HG02763 (cell line): Measurements from ENCODE around the gene SCNN1G.

Experiments
- ATAC-seq: cut with Tn5 transposase; IDR thresholded peaks from one replicate; pipeline ENCODE4 v1.9.1; 2021; ENCODE audit warnings: mild to moderate bottlenecking, moderate library complexity; ENCODE audit not compliant: unreplicated experiment

SCNN1G gene

GRCh38 chr16:23195366-23195978 is 12.9 kb downstream of the SCNN1G start:
- ATAC-seq, result no peak

- ATAC-seq, result no peak
Observed at GRCh38 chr16:23196539-23196938, 14.0 kb downstream of the SCNN1G start.

DNA sequence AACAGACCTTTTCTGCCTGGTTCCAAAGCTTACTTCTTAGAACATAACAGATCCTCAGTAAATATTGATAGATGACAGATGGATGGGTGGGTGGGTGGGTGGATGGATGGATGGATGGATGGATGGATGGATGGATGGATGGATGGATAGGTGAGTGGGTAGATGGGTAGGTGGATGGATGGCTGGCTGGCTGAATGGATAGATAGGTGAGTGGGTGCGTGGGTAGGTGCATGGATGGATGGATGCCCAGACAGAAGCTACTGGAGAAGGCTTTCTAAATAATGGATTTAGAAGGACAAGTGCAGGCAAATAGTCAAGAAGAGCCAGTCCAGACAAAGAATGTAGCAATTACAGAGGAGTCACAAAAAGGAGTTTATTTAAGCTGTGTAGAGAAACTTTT is 19.6 kb downstream of the SCNN1G start:
- ATAC-seq, result no peak

GRCh38 chr16:23206986-23207385 is 24.4 kb downstream of the SCNN1G start:
- ATAC-seq, result no peak

DNA sequence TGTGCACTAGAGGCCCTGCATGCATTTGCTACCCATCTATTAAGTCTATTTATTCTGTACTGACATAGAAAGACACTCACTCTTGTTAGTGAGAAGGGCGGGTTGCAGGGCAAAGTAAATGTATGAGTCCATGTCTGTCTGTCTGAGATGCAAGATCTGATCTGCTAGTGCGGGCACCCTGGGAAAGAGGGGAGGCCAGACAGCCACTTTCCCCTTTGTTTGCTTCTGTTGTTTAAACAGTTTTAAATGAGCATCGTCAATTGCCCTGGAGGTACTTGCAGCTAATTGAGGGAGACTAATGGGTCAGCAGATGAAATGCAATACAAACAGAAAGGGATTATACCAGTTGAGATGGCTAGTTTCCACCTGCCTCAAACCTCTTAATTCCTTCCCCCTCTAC is 24.9 kb downstream of the SCNN1G start:
- ATAC-seq, result no peak

DNA sequence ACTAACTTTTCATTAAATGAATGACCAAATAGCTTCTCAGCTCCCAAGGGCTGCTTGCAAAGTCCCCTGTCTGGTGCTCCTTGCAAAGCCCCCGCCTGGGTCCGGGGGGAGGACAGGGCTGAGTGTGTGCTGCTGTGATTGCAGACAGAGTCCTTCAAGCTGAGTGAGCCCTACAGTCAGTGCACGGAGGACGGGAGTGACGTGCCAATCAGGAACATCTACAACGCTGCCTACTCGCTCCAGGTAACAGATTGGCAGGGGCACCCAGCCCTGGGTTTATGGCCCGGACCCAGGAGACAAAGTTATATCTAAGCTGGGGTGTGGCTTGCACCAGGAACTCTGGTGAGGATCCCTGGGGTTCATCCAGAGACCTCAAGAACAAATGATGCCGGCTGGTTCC is 27.1 kb downstream of the SCNN1G start:
- ATAC-seq, result no peak

DNA sequence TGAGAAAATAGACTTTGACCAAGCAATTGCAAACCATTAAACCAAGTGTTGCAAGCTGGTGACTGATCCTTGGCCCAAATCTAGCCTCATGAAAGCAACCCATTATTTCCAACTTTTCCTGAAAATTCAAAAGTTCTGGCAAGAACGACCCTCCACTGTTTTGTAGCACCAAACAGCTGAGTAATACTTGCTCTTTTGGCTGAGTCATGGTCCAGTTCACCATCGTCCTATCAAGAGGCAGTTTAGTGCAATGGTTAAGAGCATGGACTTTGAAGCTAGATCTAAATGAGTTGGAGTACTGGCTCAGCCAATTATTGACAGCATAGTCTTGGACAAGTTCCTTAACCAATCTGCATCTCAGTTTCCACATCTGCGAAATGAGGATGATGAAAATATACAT is 31.3 kb downstream of the SCNN1G start:
- no peak for ATAC-seq

DNA sequence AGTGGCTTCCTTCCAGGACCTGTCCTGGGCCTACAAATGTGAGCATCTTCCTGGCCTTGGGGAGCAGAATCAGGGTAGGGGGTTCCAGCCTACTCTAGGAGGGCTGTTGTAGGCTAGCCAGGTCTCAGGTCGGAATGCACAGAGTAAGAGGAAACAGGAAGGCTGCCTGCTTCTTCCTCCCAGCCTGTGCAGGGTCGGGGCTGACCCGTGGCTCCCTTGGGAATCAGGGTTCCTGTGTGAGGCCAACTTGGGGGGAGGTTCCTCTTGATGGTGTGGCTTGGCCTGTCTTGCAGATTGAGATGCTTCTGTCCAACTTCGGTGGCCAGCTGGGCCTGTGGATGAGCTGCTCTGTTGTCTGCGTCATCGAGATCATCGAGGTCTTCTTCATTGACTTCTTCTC is 32.3 kb downstream of the SCNN1G start:
- no peak for ATAC-seq

GRCh38 chr16:23215435-23215834 is 32.9 kb downstream of the SCNN1G start:
- ATAC-seq, result no peak

DNA sequence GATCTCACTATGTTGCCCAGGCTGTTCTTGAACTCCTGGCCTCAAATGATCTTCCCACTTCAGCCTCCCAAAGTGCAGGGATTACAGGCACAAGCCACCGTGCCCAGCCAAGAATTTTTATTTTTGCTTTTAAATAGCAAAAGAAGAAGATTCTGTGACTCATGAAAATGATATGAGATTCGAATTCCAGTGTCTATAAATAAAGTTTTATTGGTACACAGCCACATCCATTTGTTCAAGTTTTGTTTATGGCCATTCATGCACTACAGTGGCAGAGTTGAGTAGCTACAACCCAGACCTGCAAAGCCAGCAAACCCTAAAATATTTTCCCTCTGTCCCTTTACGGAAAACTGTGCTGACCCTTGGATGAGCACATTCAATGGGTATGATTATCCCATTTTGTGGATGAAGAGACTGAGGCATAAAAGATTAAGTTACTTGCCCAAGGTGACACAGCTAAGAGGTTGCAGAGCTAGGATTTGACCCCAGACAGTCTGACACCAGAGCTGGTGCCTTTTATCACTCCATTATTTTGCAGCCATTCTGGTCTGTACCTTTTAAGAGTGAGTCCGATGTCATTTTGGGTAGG is 34.2 kb downstream of the SCNN1G start:
- no peak for ATAC-seq

DNA sequence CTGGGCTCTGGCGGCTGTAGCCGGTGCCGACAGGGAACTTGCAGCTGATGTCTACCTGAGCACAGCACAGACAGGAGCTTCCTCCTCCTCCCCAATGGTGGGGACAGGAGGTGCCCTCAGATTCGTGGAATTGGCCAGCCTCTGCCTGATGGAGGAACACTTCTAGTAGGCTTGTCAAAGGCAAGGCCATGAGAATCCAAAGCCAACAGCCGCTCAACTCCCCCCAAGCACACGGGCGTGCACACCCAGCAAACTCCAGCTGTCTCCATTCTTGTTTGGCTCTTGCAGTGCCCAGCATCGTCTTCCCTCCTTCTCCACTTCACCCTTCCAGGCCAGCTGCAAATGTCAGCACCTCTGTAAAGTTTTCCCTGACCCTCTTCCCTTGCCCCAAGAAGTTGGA is 35.1 kb downstream of the SCNN1G start:
- ATAC-seq, result no peak

- no peak for ATAC-seq
Observed at GRCh38 chr16:23222929-23223328, 40.4 kb downstream of the SCNN1G start.

GRCh38 chr16:23223368-23223767 is 40.8 kb downstream of the SCNN1G start:
- no peak for ATAC-seq

DNA sequence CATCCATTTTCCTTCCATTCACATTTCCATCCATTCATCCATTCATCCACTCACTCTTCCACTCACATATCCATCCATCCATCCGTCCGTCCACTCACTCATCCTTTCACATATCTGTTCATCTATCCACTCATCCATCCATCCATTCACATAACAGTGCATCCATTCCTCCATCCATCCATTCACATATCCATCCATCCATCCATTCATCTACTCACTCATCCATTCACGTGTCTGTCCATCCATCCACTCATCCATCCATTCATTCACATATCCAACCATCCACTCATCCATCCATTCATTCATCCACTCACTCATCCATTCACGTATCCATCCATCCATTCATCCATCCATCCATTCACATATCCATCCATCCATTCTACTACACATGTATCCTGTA is 42.6 kb downstream of the SCNN1G start:
- ATAC-seq, result no peak

- ATAC-seq, result no peak
Observed at GRCh38 chr16:23225634-23226033, 43.1 kb downstream of the SCNN1G start.

GRCh38 chr16:23227529-23227928 is 45.0 kb downstream of the SCNN1G start:
- ATAC-seq, result no peak

- ATAC-seq, result no peak
Observed at GRCh38 chr16:23229714-23230113, 47.2 kb downstream of the SCNN1G start.

DNA sequence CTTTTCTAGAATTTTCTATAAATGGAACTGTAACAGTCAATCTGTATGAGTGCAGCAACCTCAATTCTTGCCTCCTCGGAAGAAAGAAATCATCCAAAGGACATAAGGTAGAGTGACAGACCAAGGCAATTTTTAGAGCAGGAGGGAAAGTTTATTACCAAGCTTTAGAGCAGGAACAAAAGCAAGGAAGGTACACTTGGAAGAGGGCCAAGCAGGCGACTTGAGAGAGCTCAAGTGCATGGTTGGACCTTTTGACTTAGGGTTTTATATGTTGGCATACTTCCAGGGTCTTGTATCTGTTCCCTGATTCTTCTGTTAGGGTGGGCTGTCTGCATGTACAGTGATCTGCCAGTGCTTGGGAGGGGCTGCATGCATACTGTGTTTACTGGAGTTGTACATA is 50.3 kb downstream of the SCNN1G start:
- no peak for ATAC-seq

- ATAC-seq, result no peak
Observed at GRCh38 chr16:23235176-23235575, 52.6 kb downstream of the SCNN1G start.

DNA sequence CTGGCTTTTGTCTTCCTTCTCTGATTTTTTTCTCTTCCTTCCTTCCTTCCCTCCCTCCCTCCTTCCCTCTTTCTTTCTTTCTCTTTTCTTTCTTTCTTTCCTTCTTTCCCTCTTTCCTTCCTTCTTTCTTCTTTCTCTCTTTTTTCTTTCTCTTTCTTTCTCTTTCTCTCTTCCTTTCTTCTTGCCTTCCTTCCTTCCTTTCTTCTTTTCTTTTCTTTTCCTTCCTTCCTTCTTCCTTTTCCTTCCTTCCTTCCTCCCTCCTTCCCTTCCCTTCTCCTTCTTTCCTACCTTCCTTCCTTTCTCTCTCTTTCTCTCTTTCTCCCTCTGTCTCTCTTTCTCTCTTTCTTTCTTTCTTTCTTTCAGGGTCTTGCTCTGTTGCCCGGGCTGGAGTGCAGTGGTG is 54.4 kb downstream of the SCNN1G start:
- no peak for ATAC-seq

DNA sequence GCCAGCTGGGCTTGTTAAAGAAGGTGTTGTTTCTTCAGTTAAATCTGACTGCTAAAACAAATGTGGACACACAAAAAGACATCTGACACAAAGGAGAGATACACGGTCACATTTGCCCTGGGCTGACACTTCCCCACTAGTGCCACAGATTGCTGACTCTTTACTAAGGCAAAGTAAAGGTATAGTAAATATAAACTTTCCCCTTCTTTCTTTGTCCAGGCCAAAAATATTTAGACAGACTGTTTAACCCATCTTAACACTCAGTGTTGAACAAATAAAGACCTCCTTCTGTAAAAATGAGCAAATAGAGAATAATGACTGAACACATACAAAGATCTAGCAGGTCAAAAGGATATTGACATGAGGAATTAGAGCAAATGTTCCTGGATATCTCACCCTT is 58.4 kb downstream of the SCNN1G start:
- ATAC-seq, result no peak

GRCh38 chr16:23244122-23244521 is 61.6 kb downstream of the SCNN1G start:
- no peak for ATAC-seq

- no peak for ATAC-seq
Observed at GRCh38 chr16:23245268-23245667, 62.7 kb downstream of the SCNN1G start.
